H1 (cell line): ENCODE results near the gene PTPRC.

Experiments
- CEBPB ChIP-seq: IDR thresholded peaks from 2 replicates; pipeline ENCODE4 v1.6.1; 2012; ENCODE audit warnings: low read depth, low read length
- FOSL1 ChIP-seq: IDR thresholded peaks from 2 replicates; pipeline ENCODE4 v1.6.1; 2011; ENCODE audit warnings: mild to moderate bottlenecking, low read depth, low read length, moderate library complexity; ENCODE audit not compliant: insufficient read depth
- POLR2A ChIP-seq, 2 experiments: IDR thresholded peaks; 1 replicate in 1 of 2; 2 replicates in 1 of 2; pipeline ENCODE4 v1.6.1; 2011; ENCODE audit warnings: low read depth in 2 of 2, low read length in 2 of 2, mild to moderate bottlenecking in 2 of 2; ENCODE audit errors: control extremely low read depth in 1 of 2
- POLR2AphosphoS5 ChIP-seq: IDR thresholded peaks from 2 replicates; pipeline ENCODE4 v1.6.1; 2011; ENCODE audit warnings: low read depth, low read length
- POU5F1 ChIP-seq: IDR thresholded peaks from 2 replicates; pipeline ENCODE4 v1.6.1; 2011; ENCODE audit warnings: low read depth, mild to moderate bottlenecking, low read length, moderate library complexity
- TEAD4 ChIP-seq: IDR thresholded peaks from 2 replicates; pipeline ENCODE4 v1.6.1; 2012; ENCODE audit warnings: low read depth, low read length, inconsistent platforms, mixed read lengths
- TF ChIP-seq, protein P1 (sequence below), 3 experiments: IDR thresholded peaks; 1 replicate in 2 of 3; 2 replicates in 1 of 3; pipeline versions ENCODE4 v1.5.1 to v1.6.1; 2011; ENCODE audit warnings: low read length in 3 of 3, mild to moderate bottlenecking in 3 of 3, inconsistent platforms in 2 of 3, low read depth in 1 of 3, moderate library complexity in 1 of 3; ENCODE audit not compliant: insufficient read depth in 1 of 3; ENCODE audit errors: control extremely low read depth in 1 of 3
- TF ChIP-seq, protein P2 (sequence below): IDR thresholded peaks from 2 replicates; pipeline ENCODE4 v1.6.1; 2012; ENCODE audit warnings: low read length, inconsistent platforms

DNA sequence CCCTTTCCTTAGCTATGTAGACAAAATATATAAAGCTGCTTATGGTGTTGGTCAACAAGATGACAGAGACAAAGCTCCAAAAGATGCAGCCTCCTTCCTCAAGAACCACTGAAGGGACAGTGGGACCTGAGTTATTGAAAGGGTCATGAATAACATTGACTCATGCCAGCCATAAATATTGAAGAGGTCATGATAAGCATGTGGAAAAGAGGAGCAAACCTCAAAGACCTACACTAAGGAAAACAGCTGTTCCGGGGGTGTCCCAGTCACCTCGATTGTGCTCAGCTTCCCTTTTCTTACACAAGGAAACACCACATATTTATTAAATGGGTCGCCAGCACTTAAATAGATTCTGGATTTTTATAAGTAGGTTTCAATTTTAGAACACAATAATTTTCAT is 112.9 kb downstream of the PTPRC start:
- no peak for TF ChIP-seq TEAD4
- no peak for TF ChIP-seq POLR2A (IDR thresholded peaks at IDR 0.05; ENCODE audit: control extremely low read depth in 1 of 2, low read depth in 2 of 2, low read length in 2 of 2)
- TF ChIP-seq CEBPB, result no peak
- TF ChIP-seq, protein P1, sequence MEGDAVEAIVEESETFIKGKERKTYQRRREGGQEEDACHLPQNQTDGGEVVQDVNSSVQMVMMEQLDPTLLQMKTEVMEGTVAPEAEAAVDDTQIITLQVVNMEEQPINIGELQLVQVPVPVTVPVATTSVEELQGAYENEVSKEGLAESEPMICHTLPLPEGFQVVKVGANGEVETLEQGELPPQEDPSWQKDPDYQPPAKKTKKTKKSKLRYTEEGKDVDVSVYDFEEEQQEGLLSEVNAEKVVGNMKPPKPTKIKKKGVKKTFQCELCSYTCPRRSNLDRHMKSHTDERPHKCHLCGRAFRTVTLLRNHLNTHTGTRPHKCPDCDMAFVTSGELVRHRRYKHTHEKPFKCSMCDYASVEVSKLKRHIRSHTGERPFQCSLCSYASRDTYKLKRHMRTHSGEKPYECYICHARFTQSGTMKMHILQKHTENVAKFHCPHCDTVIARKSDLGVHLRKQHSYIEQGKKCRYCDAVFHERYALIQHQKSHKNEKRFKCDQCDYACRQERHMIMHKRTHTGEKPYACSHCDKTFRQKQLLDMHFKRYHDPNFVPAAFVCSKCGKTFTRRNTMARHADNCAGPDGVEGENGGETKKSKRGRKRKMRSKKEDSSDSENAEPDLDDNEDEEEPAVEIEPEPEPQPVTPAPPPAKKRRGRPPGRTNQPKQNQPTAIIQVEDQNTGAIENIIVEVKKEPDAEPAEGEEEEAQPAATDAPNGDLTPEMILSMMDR (IDR thresholded peaks at IDR 0.05; ENCODE audit: control extremely low read depth in 1 of 3, insufficient read depth in 1 of 3, low read depth in 1 of 3, low read length in 3 of 3), result no peak
- no peak for TF ChIP-seq FOSL1
- TF ChIP-seq POU5F1, result no peak
- TF ChIP-seq, protein P2, sequence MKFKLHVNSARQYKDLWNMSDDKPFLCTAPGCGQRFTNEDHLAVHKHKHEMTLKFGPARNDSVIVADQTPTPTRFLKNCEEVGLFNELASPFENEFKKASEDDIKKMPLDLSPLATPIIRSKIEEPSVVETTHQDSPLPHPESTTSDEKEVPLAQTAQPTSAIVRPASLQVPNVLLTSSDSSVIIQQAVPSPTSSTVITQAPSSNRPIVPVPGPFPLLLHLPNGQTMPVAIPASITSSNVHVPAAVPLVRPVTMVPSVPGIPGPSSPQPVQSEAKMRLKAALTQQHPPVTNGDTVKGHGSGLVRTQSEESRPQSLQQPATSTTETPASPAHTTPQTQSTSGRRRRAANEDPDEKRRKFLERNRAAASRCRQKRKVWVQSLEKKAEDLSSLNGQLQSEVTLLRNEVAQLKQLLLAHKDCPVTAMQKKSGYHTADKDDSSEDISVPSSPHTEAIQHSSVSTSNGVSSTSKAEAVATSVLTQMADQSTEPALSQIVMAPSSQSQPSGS, result no peak
- no peak for TF ChIP-seq POLR2AphosphoS5
